Stimulated activated CD8-positive, alpha-beta memory T cell treated with anti-CD3 and anti-CD28 coated beads, Interleukin-15, amount 100 ng/mL, for 48 hours (primary cell): Measurements from ENCODE around the gene CLEC3A.
"Not testable (repeated sequence)": the region's sequence is repeated elsewhere in the genome, so short reads cannot be mapped to it uniquely, and the experiment has no call there.

Experiments used
- DNase-seq, 2 donors: peaks; one replicate each; pipeline ENCODE4 v3.0.0-alpha.2; 2020; ENCODE audit warnings: low read depth in 2 of 2

The CLEC3A gene

GRCh38 chr16:78028018-78028417 is 5.7 kb downstream of the CLEC3A start:
- no peak for DNase-seq

DNA sequence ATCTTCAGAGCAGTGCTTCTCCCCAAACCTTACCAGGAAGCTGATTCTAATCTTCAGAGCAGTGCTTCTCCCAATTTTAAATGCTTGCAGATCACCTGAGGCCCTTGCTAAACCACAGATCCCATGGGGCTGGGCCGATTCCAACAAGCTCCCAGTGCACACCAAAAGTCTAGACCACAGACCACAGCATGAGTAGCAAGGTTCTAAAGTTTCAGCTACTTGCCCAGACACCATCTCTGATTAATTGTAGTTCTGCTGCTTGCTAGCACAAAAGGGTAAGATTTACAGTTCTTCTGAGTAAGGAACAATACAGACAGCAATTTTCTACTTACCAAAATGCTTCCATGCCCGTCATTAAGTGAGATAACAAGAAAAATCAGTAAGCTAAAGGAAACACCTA is 12.2 kb downstream of the CLEC3A start:
- no peak for DNase-seq

GRCh38 chr16:78035012-78035411 is 12.7 kb downstream of the CLEC3A start:
- DNase-seq, result no peak

DNA sequence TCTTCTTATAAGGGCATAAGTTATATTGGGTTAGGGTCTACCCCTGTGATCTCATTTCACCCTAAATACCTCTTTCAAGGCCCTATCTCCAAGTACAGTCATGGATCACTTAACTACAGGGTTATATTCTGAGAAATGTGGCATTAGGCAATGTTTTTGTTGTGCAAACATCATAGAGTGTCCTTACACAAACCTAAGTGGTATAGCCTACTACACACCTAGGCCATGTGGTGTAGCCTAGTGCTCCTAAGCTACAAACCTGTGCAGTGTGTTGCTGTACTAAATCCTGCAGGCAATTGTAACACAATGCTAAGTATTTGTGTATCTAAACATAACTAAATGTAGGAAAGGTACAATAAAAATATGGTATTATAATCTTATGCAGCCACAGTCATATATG is 18.0 kb downstream of the CLEC3A start:
- DNase-seq, result no peak

DNA sequence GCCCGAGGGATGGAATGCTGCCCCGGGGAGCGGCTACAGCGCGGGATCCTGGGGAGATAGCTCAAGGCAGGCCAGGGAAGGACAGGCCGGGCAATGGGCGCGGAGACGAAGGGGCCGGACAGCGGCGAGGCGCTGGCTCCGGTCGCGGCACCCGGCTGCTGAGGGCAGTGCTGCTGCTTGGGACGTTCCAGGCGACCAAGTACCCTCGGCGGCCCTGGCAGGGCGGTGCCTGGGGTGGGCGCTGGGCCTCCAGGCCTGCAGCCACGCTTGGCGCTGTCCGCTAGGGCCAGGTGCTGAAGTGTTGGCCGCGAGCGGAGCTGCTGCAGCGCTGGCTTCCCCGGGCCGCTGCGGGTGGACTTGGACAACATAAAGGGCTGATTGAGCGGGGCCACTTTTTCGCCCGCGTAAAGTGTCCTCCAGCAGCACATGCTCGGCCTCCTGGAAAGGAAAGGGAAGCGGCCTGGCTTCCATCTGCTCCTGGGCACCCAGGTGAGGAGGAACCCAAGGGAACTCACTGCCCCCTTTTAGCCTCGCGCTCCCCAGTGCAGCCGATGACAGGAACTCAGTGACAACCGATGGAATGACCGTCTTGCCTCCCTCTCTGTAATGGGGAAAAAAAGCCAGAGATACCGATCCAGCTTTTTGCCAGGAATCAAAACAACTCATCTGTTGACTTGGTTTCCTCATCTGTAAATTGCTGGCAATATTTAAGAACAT is 23.7 kb downstream of the CLEC3A start:
- DNase-seq, result peak; percentile 2 to 5

- DNase-seq, result no peak
Measured at GRCh38 chr16:78048319-78048718, 26.0 kb downstream of the CLEC3A start.

DNA sequence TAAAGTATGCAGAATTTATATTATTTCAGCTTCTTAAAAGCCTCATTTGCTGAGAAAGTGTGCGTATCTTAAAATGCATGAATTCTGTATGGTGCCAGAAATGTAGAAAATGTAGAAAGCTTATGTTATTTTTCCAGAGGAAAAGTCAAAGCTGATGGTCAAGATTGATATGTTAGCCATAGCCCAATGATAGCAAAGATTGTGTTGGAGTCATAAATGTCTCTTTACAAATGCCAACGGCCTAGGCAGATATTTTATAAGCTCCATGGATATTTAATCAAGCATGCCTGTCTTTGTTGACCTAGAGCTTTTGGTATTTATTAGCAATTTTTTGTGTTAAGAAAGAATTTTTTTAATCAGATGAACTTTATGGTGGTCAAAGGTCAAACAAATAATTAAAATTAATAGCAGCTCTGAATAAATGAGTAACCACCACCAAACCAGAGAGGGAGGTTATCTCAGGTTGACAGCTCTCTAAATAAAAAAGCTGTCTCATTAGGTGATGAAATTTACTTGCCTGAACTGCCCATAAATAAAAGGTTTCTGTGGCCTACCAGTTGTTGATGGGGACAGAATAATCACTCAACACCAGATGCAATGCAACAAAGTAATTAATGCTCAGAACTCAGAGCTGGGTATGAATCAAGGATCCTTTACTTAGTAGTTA is 28.5 kb downstream of the CLEC3A start:
- DNase-seq, result no peak

DNA sequence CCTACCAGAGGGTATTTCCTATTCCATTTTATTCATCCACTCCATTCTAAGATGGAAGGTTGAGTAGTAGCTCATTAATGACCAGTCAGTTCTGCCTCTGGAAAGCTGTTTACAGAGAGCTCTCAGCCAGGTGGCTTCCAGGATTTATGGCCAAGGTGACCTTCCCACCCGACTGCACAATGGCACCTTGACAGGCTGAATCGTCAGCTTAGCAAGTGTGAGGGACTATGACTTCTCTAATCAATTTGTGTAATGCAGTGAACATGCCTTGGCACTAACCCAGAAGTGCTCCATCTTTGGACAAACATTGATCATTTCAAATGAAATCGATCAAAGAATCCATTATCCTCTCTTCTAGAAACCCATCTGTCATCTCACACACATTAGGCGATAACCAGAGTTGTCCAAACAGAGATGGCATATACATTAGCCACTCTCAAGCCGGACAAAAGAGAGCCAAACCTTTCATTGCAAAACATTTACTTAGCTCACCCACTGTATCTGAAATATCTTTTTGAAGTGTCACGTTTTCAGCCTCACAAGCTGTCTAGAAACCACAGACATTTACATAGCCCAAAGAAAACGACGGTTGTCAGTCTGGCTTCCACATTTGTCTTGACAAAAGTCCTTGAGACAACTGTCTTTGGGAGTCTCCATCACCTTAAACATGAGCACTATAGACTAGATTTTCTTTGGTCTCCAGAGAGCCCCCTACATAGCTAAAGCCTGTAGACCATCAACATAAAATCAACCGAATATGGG is 35.6 kb downstream of the CLEC3A start:
- DNase-seq, result no peak

GRCh38 chr16:78059806-78060205 is 37.5 kb downstream of the CLEC3A start:
- DNase-seq, result not testable (repeated sequence)

GRCh38 chr16:78060295-78060694 is 37.9 kb downstream of the CLEC3A start:
- no peak for DNase-seq

DNA sequence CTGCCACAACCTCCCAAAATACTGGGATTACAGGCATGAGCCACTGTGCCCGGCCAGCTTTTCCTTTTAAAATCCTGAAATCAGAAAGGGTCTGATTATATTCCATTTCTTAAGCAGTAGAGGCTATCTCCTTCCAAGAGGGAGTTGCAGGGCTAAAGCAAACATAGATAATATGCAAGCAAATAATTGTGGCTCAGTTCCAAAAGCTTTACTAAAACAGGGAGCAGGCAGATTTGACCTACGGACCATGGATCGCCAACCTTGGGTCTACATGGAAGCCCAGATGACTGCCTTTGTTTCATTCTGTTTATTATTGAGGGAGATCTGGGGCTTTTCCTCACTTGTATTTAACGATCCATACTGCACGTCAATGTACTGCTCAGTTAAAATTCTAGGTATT is 38.5 kb downstream of the CLEC3A start:
- no peak for DNase-seq

DNA sequence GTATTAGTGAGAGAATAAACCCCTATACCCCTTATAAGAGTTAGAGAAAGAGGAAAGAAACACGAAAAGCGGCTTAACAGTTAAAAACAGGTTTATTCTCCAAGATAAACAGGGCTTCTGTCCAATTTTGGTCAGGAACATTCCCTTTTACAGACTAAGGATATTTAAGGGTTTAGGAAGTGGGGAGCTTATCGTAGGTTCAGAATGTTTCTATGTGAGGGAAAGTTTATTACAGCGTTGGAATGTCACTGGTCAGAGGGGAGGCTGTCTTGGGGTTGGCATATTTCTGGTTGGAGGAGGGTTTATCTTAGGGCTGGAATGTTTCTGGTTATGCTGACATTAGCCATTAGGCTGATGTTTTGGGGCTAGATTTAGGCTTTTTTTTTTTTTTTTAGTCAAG is 43.0 kb downstream of the CLEC3A start:
- no peak for DNase-seq

- no peak for DNase-seq
Measured at GRCh38 chr16:78069913-78070312, 47.6 kb downstream of the CLEC3A start.

- DNase-seq, result no peak
Measured at GRCh38 chr16:78072275-78072674, 49.9 kb downstream of the CLEC3A start.

DNA sequence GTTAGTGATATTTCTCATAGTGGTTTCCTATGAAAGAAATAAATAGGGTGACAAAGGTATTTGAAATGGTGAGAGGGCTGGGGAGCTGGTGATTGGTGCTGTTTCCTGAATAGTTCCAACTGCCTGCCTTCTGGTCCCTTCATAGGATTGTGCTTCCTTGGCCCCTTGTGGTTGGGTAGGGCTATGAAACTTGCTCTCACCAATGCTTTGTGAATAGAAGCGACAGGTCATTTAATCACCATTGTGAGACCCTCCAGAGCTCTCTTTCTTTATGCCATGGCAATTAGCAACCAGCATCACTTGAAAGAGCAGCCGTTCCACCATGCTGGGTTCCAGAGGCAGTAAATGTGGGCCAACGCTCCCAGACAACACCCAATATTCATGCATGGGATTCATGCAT is 53.5 kb downstream of the CLEC3A start:
- no peak for DNase-seq

DNA sequence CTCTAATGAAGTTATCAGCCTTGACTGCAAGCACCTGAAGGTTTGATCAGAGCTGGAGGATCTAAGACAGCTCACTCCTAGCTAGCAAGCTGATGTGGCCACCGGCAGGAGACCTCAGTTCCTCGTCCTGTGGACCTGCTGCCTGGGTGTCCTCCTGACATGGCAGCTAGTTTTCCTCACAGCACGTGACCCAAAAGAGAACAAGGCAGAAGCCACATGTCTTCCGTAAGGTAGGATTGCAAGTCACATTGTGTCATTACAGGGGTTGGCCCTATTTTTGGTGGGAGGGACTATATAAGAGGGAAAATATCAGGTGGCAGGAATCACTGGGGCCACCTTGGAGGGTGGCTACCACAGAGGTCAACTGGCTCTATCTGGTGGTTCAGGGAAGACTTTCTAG is 59.0 kb downstream of the CLEC3A start:
- DNase-seq, result no peak
